Right forelimb (tissue), 1 donor: Measurements from ENCODE around the gene SPNS1.
"Not testable (repeated sequence)": the region's sequence is repeated elsewhere in the genome, so short reads cannot be mapped to it uniquely, and the experiment has no call there.

Experiments
- DNase-seq: peaks from one replicate; pipeline ENCODE4 v3.0.0-alpha.2; 2018

The SPNS1 gene

DNA sequence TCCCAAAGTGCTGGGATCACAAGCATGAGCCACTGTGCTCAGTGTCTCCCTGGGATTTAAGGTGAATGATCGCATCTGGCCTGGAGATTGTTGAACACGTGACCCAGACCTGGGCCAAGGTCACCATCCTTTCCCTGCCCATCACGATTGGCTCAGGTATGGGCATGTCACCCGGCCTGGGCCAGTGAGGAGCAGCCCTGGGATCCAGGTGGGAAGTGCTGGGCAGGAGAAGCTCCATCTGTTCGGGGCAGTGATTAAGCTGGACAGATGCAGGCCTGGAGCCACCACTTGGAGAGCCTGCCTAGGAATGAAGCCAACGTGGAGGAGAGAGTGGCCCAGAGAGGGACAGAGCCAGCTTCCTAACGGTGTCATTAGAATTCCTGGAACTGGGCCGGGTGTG, 17.1 kb downstream of the SPNS1 start:
- DNase-seq, result no peak

DNA sequence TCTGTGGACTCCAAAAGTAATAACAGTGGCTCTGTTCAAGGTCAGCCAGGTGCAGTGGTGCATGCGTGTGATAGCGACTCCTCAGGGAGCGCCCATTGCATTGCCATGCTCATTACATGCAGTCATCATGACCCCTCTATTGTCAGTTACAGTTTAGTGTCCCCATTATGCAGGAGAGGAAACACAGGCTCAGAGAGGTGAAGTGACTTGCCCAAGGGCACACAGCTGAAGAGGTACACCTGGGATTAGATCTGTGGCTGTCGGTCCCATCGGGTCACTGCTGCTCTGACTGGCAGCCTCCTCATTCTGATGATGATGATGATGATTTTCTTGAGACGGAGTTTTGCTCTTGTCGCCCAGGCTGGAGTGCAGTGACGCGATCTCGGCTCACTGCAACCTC, 17.9 kb downstream of the SPNS1 start:
- no peak for DNase-seq

DNA sequence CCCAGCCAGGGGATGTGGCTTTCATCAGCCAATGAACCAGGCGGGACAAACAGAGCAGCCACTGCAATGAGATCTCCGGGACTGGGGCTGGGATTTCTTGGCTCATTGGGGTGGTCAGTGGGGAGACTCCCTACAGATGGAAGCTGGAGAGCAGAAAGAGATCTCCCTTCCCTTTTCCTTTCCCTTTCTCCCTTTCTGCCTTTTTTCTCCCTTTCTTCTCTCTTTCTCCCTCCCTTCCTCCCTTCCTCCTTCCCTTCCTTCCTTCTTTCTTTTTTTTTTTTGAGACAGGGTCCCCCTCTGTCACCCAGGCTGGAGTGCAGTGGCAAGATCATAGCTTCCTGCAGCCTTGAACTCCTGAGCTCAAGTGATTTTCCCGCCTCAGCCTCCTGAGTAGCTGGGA, 24.3 kb downstream of the SPNS1 start:
- DNase-seq, result no peak

DNA sequence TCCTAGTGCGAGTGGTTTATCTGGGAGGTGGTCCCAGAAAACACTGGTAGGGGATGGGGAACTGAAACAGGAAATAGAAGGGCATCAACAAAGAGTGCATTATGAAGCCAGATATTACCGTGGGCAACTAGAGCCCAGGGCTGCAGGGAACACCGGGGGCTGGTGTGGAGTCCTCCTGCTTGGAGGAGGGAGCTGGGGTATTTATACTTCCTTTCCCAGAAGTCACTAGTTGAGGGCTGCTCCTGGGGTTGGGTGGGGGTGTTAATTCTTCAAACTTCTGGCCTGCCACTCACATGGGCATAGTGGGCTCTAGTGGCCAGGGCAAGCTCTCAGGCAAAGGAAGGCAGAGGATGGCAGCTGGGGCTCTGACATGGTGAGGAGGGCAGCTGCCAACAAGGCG, 25.0 kb downstream of the SPNS1 start:
- no peak for DNase-seq

DNA sequence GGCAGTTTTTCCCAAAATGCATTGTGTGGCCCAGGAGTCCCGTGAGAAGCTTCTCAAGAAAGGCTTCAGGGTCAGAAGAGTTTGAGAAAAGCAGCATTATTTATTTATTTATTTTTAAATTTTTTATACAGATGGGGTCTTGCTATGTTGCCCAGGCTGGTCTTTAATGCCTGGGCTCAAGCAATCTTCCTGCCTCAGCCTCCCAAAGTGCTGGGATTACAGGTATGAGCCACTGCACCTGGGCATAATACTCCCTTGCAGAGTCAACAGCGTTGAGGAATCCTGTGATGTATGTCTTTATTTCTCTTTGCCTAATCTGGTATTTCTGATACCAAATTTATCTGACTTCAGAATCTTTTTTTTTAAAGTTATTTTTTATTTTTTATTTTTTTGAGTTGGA, 25.4 kb downstream of the SPNS1 start:
- no peak for DNase-seq

DNA sequence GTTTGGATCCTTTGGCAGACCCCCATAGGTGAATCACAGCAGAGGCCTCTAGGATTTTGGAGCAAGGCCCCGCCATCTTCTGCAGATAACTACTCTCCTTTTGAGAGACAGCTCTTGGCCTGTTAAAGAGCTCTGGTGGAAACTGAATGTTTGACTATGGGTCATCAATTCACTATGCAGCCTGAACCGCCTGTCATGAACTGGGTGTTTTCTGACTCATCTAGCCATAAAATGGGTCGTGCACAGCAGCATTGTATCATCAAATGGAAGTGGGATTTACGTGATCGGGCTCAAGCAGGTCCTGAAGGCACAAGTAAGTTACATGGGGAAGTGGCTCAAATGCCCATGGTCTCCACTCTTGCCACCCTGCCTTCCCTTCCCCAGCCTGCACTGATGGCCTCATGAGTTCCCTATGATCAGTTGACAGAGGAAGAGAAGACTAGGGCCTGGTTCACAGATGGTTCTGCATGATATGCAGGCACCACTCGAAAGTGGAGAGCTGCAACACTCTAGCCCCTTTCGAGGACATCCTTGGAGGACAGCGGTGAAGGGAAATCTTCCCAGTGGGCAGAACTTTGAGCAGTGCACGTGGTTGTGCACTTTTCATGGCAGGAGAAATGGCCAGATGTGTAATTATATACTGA, 30.0 kb downstream of the SPNS1 start:
- DNase-seq, result not testable (repeated sequence)

DNA sequence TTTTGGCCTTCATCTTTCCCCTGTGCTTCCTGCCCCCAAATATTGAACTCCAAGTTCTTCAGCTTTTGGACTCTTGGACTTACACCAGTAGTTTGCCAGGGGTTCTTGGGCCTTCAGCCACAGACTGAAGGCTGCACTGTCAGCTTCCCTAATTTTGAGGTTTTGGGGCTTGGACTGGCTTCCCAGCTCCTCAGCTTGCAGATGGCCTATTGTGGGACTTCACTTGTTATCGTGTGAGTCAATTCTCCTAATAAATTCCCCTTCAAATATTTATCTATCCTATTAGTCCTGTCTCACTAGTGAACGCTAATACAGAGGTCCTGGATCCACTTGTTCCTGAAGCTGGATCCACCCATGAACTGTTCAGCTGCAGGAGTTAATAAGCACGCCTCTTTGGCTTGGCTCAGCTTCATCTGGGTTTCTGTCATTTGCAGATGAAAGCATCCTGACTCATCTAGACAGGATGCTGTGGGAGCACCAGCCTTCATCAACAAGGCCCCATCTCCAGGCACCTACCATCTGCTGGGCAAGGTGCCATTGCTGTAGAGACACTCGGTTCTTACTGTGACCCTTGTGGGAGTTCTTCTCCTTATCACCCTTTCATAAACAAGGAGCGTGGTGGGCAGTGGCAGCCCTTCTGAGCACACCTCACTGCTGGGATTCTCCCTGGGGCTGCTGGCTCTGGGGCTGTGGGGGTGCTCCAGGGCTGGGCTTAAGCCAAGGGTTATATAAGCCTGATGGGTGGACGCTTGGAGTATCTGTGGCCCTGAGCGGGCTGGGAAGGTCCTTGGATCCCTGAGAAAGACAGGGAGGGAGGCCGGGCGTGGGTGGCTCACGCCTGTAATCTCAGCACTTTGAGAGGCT, 33.4 kb downstream of the SPNS1 start:
- DNase-seq, result no peak

DNA sequence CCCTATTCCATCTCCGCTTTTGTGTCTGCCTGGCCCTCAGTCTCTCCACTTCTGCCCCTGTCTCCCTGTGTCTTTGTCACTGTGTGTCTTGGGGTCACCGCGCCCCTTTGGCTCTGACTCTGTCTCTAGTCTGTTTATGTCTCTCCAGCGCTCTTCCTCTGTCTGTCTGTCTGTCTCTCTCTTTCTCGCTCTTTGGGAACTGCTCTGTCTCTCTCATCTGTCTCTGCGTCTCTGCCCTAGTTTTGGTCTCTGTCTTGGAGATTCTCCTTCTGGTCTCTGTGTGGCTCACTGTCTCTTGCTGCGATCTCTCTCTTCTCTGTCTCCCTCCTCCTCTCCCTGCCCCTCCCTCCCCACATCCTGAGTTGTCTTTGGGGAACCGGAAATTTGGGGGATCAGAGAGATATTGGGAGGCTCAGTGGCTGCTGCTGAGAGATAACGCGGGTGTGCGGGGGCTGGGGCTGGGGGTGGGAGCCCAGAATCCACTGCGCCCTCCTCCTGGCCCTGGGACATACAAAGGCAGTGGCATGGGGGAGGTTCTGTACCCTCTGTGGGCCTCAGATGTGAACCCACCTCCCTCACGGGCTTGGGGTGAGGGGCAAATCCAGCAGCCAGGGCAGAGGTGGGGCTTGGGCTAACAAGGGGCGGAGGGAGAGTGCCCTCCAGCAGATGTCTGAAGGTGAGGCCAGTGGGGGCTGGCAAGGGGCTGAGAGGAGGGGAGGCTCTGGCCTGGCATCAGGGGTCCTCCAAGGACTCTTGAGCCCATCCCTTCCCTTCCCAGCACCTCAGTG, 34.7 kb downstream of the SPNS1 start:
- DNase-seq, result no peak

DNA sequence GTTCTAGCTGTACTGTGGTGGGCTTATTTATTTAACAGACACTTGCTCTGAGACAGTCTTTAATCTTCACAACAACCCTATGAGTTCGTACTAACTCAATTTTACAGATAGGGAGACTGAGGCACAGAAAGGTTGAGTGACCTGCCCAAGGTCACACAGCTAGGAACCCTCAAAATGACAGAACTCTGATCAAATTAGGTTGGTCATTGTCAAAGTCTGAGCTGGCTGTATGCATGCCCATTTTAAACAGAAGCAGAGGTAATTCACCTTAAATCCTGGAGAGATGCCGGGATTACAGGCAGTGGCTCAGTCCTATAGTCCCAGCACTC, 35.2 kb downstream of the SPNS1 start:
- DNase-seq, result no peak

DNA sequence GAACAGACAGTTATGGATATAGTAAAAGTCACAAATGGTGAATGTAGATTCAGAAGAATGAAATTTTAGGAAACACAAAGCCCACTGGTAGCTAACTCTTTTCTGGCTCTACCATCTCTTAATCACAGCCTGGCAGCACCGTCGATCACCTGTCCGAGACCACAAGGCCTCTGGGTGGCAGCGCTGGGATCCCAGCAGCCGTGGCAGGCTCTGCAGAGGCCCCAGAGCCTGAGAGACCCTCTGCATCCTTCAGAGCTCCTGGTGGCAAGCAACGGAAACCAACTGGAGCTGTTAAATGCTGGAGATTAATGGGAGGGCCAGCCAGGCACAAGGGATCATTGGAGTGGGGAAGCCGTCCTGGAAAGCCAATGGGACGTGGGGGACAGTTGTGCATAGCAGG, 36.5 kb downstream of the SPNS1 start:
- no peak for DNase-seq

DNA sequence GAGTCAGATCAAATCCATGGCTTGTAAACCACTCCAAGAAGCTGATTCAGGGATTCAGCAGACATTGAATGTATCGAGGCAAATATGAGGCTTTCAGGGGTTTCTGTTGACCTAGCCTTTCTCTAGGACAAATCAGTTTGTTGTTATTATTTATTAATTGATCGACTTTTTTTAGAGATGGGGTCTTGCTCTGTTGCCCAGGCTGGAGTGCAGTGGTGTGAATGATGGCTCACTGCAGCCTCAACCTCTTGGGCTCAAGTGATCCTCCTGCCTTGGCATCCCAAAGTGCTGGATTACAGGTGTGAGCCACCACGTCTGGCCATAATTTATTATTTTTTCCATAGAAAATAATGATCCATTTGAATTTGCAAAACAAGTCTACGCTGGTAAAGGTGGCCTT, 37.3 kb downstream of the SPNS1 start:
- no peak for DNase-seq

DNA sequence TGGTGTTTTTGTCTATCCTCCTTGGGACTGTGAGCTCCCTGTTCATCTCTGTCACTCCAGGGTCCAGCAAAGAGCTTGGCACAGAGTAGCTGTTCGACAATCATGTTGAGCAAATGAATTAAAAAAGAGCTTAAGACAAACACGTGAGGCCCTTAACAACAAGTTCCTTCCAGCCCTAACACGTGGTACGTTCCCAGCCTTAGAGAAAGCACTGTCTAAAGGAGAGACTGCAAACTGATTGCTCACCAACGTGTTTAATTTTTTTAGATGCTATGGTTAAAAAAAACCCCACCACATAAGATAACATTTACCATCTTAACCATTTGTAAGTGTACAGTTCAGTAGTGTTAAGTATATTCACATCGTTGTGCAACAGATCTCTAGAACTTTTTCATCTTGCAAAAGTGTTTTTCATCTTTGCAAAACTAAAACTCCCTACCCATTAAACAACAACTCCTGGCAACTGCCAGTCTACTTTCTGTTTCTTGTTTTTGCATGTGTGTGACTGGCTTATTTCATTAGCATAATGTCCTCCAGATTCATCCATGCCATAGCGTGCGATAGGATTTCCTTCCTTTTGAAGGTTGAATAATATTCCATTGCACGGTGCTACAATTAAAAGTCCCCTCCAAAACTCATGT, 38.5 kb downstream of the SPNS1 start:
- no peak for DNase-seq

DNA sequence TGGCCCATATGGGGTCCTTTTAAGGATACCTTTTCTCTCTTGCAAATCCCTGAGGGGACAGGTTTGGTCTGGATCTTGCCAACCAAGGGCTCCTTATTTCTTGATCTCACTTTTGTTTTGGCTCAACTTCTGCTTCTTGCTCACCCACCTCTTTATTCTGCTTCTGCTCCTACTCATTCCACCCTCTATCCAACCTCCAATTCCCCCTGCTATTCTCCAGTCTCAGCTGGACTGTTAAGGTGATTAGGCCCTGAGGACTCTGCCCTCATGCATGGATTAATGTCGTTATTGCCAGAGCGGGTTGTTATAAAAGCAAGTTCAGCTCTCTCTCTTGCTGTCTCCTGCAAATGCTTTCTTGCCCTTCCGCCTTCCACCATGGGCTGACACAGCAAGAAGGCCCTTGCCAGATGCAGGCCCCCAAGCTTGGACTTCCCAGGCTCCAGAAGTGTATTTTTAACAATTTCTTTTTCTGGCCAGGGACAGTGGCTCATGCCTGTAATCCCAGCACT, 40.0 kb downstream of the SPNS1 start:
- DNase-seq, result no peak

DNA sequence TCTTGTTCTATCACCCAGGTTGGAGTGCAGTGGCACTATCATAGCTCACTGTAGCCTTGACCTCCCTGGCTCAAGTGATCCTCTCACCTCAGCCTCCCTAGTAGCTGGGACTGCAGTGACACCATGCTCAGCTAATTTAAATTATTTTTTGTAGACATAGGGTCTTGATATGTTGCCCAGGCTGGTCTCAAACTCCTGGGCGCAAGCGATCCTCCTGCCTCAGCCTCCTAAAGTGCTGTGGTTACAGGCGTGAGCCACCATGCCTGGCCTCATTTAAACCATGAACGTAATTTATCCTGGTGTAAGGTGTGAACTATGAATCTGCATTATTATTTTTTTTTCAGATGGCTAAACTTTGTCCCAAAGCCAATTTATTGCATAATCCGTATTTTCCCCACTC, 47.6 kb downstream of the SPNS1 start:
- DNase-seq, result no peak

DNA sequence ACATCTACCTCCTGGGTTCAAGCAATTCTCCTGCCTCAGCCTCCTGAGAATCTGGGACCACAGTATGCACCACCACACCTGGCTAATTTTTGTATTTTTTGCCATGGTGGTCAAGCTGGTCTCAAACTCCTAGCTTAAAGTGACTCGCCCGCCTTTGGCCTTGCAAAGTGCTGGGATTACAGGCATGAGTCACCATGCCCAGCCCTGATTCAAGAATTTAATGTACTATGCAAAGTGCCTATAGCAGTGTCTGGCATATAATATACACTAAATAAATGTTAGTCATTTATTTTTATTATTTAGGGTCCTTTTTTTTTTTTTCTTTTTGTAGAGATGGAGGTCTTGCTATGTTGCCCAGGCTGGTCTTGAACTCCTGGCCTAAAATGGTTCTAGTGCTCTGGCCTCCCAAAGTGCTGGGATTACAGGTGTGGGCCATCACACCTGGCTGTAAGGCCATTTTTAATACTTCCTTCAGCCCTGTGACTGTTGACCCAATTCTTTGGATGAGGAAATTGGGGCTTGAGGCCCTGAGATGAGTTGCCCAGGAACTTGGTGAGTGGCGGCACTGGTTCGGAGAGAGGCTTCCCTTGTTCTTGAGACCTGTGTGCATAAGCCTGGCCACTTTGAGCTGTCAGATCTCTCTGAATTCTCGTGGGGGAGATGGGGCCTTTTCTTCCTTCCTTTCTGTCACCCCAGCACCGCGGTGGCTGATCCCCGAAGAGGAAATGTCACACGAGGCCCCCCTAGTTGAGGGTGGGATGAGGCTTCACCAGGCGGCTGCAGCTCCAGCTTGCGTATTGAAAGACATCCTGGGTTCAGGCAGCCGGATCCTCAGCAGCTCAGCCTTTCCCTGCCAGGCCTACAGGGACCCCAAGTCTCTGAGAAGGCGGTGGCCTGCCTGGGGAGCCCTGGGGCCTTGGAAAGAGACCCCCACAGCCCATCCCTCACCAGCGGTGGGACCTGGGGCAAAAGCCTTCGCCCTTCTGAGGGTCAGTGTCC, 49.0 kb downstream of the SPNS1 start:
- no peak for DNase-seq

DNA sequence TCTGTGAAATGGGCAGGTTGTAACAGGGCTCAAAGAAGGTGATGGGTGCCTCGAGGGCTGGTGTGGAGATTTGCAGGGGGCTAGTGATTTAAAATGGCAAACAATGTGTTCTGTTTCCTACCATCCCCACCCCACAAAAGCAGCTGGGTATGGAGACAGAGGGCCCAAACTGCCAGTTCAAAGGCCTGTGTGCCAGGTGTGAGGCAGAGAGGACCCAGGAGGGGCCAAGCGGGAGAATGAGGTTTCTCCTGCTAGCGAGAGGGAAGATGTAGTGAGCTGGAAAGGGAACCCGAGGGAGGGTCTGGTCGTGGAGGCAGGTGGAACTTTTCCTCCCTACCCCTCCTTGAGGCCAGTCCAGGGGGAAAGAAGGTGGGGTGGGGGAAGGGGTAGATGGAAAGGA, 49.7 kb downstream of the SPNS1 start:
- no peak for DNase-seq

DNA sequence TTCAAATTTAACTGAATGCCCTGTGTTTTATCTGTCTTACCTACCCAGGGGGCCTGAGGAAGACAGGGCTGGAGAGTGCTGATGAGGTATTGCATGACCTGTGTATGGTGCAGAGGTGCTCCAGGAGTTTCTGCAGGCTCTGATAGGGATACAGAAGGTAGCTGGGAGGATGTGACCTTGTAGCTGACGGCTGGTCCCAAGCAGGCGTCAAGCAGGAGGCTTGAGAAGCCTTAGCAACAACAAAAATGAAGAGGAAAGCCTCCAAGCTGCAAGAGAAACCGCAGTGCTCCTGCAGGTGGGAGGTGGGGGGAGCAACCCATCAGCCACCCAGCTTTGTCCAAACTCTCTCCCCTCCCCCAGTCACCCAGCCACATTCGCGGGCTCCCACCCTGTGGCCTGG, 50.6 kb downstream of the SPNS1 start:
- DNase-seq, result no peak

DNA sequence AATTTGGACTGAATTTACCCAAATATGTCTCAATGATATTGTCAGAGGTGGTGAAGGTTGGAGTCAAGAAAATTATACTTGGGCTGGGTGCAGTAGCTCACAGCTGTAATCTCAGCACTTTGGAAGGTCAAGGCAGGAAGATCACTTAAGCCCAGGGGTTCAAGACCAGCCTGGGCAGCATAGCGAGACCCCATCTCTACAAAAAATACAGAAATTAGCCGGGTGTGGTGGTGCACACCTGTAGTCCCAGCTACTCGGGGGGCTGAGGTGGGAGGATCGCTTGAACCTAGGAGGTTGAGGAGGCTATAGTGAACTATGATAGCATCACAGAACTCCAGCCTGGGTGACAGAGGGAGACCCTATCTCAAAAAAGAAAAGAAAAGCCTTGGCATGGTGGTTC, 51.2 kb downstream of the SPNS1 start:
- no peak for DNase-seq

DNA sequence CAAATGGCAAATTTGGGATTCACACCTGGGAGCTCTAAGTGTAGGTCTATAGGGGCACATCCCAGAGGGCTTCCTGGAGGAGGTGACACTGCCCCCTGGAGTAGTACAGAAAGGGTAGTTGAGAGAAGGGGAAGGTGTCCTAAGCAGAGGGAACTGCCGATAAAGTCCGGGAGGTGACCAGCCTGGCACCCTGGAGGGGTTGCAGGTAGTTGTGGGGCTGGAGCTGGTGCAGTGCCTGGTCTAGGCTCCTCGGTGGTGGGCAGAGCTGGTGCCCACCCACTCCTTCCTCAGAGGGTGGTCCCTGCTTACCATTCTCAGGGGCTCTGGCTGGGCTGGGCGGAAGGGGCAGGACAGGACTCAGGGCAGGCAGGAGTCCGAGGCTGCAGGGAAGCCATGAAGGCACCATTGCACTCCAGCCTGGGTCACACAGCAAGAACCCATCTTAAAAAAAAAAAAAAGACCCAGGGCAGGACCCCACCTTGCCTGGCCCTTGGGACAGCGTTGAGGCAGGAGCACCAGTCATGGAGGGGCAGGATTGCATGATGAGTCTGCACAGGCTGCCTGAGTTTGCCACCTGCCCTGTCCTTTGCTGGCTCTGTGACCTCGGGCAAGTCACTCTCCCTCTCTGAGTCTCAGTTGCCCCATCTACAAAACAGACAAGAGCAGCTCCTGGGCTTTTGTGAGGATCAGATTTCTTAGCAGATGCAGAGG, 54.0 kb downstream of the SPNS1 start:
- no peak for DNase-seq

DNA sequence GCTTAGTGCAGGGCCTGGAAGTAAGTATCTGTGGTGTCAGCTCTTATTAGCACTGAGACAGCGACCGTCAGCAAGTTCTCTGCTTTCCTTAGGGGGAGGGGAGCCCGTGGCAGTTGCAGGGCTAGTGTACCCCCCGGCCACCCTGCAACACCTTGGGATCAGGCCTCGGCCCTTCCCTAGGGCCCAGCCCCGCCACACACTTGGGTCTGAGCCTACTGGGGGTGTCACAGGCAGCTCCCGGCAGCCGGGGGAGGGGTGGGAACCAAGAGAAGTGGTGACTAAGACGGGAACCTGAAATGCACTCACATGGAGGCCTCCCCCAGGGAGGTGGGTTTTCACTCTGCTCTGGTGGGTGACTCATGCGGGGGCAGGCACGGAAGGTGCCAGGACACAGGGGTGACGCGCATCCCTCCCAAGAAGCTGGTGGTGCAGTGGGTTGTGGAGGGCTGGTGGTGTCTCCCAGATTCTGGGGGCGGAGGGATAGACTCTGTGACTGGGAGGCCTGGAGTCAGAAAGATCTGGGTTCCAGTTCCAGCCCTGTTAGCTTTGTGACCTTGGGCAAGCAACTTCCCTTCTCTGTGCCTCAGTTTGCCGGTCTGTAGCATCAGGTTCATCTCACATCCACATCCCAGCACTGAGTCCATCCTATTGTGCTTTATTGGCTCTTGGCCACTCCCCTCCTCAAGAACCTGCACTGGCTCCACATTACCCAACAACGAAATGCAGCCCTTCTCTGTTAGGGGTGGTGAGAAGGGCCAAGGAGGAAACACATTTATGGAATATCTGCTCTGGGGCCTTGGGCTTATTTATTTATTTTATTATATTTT, 54.8 kb downstream of the SPNS1 start:
- DNase-seq, result no peak
